Lower leg skin (tissue), 3 donors: ENCODE measurements around the gene METTL16.

Experiments used
- CTCF ChIP-seq, 3 donors: fragments of 450-650 bp; IDR thresholded peaks; one replicate each; pipeline ENCODE4 v1.5.1; 2016; ENCODE audit warnings: antibody characterized with exemption in 3 of 3, mild to moderate bottlenecking in 3 of 3, moderate library complexity in 2 of 3
- POLR2A ChIP-seq, 2 donors: fragments of 450-650 bp; IDR thresholded peaks; one replicate each; pipeline ENCODE4 v1.6.1; 2016 to 2017; ENCODE audit warnings: antibody characterized with exemption in 2 of 2, mild to moderate bottlenecking in 1 of 2, moderate library complexity in 1 of 2

GRCh38 chr17:2380950-2381649 is 130.6 kb downstream of the METTL16 start:
- TF ChIP-seq CTCF (IDR thresholded peaks at IDR 0.05), result no peak
- no peak for TF ChIP-seq POLR2A (IDR thresholded peaks at IDR 0.05)
